ENCODE data around the gene KRTAP9-3.
"Not testable (repeated sequence)": the region's sequence is repeated elsewhere in the genome, so short reads cannot be mapped to it uniquely, and the experiment has no call there.

The KRTAP9-3 gene

GRCh38 chr17:41264599-41264998 lies 32.4 kb downstream of the KRTAP9-3 start:
- peaks cover 0 to 3% of the 10 kb centered on the region in 2 donors for H3K27me3 ChIP-seq
- no peak for DNase-seq
- H3K36me3 ChIP-seq = no peaks in the 10 kb centered on the region
- H3K4me1 ChIP-seq = no peaks in the 10 kb centered on the region
- TF ChIP-seq CTCF (IDR thresholded peaks at IDR 0.05) = no peak
- intact Hi-C loops (cut with DNase I; ENCODE audit: low total_unique reads) = no loop called here
- H3K9me3 ChIP-seq = no peaks in the 10 kb centered on the region
- H3K27ac ChIP-seq = no peak overlapping the region
- no peak overlapping the region for H3K4me3 ChIP-seq

DNA sequence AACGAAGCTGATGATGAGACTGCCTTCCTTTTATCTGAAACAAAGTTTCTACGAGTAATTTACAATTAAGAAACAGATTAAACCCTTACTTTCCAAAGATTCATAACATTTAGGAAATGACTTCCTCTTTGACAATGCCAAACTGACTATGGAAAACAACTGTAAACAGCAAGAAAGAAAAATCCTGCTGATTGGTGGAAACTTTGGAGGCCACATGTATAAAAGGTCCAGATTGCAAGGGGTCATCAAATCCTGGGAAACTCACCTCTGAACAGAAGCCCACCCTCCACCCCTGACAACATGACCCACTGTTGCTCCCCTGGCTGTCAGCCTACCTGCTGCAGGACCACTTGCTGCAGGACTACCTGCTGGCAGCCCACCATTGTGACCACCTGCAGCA lies 32.8 kb downstream of the KRTAP9-3 start, which contains the start of gene KRTAP9-6:
Gene KRTAP9-6, plus strand, starts transcription at position 301 of the 400 bp plus-strand sequence. Its CDS starts 0 bp downstream, at position 301.
- no peak for DNase-seq
- TF ChIP-seq CTCF (IDR thresholded peaks at IDR 0.05) = no peak
- Histone ChIP-seq H3K4me1 (no peaks in the 10 kb centered on the region), H3K36me3 (no peaks in the 10 kb centered on the region), H3K9me3 (no peaks in the 10 kb centered on the region), H3K4me3 (no peak within 1 kb of the TSS), H3K27ac (no peak within 1 kb of the TSS), H3K27me3 (peaks cover 0 to 3% of the 10 kb centered on the region in 2 donors)
- intact Hi-C loops (cut with DNase I; ENCODE audit: low total_unique reads) = no loop called here

GRCh38 chr17:41267711-41268110 lies 35.5 kb downstream of the KRTAP9-3 start:
- no peak for DNase-seq
- TF ChIP-seq CTCF (IDR thresholded peaks at IDR 0.05) = no peak
- H3K9me3 ChIP-seq = no peaks in the 10 kb centered on the region
- H3K4me3 ChIP-seq = no peak overlapping the region
- no peak overlapping the region for H3K27ac ChIP-seq
- H3K27me3 ChIP-seq = no peaks in the 10 kb centered on the region
- no peaks in the 10 kb centered on the region for H3K4me1 ChIP-seq
- intact Hi-C loops (cut with DNase I; ENCODE audit: low total_unique reads) = no loop called here
- no peaks in the 10 kb centered on the region for H3K36me3 ChIP-seq

- intact Hi-C loops (cut with DNase I; ENCODE audit: low total_unique reads); H3K27ac ChIP-seq; H3K4me3 ChIP-seq; DNase-seq; H3K27me3 ChIP-seq; H3K36me3 ChIP-seq; H3K4me1 ChIP-seq; H3K9me3 ChIP-seq: not testable (repeated sequence)
Observed at GRCh38 chr17:41271323-41271722, 39.1 kb downstream of the KRTAP9-3 start.

GRCh38 chr17:41271858-41272257 lies 39.6 kb downstream of the KRTAP9-3 start:
- DNase-seq = no peak
- Histone ChIP-seq H3K27me3 (no peaks in the 10 kb centered on the region), H3K36me3 (no peaks in the 10 kb centered on the region), H3K4me1 (no peaks in the 10 kb centered on the region), H3K9me3 (no peaks in the 10 kb centered on the region), H3K4me3 (no peak overlapping the region), H3K27ac (no peak overlapping the region)
- intact Hi-C loops (cut with DNase I; ENCODE audit: low total_unique reads) = no loop called here
- TF ChIP-seq CTCF (IDR thresholded peaks at IDR 0.05) = no peak

- DNase-seq; H3K4me1 ChIP-seq; H3K4me3 ChIP-seq; intact Hi-C loops (cut with DNase I; ENCODE audit: low total_unique reads); H3K27me3 ChIP-seq; H3K9me3 ChIP-seq; H3K36me3 ChIP-seq; H3K27ac ChIP-seq: not testable (repeated sequence)
Observed at GRCh38 chr17:41275648-41276190, 43.5 kb downstream of the KRTAP9-3 start, which contains the start of gene KRTAP9-7. Gene KRTAP9-7 (plus strand): TSS chr17:41275698. CDS start chr17:41275698, 0 bp downstream.
